GM19468 (cell line): ENCODE data around the gene IGLL5.
A peak's percentile ranks its signal among the peaks of the same experiment; 100 is the strongest.

Experiments
- ATAC-seq: cut with Tn5 transposase; IDR thresholded peaks from one replicate; pipeline ENCODE4 v1.9.1; 2021; ENCODE audit warnings: mild to moderate bottlenecking, moderate library complexity, moderate number of reproducible peaks; ENCODE audit not compliant: unreplicated experiment; ENCODE audit errors: extremely low read depth

Gene IGLL5

GRCh38 chr22:22924369-22925145 is 36.9 kb downstream of the IGLL5 start:
- ATAC-seq: no peak

GRCh38 chr22:22925146-22925804 is 37.7 kb downstream of the IGLL5 start:
- ATAC-seq: no peak

DNA sequence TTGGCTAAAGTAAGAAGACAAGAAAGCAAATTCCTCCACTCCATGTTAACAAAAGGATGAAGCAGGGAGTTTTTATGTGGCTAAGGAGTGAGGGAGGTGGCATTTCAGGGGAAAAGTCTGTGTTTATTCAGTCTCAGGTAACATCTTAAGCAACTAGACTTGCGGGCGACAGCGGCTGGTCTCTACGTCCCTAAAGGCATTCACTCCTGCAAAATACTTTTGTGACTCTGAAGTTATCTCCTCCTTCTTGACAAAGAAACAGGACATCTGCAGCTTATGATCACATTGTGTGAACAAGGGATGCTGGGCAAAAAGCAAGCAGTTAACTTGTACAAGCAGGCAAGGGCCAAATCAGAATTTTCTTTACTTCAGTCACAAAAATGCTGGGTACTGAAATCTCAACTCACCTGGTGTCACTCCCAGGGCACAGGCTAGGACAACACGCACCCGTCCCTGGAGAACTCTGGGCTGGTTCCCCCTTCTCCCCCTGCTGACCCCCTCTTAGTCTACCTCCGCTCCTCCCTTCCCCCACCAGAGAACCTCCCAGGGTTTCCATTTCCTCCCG is 38.3 kb downstream of the IGLL5 start:
- ATAC-seq: no peak

- ATAC-seq: no peak
These were observed 39.0 kb downstream of the IGLL5 start for GRCh38 chr22:22926370-22927195.

DNA sequence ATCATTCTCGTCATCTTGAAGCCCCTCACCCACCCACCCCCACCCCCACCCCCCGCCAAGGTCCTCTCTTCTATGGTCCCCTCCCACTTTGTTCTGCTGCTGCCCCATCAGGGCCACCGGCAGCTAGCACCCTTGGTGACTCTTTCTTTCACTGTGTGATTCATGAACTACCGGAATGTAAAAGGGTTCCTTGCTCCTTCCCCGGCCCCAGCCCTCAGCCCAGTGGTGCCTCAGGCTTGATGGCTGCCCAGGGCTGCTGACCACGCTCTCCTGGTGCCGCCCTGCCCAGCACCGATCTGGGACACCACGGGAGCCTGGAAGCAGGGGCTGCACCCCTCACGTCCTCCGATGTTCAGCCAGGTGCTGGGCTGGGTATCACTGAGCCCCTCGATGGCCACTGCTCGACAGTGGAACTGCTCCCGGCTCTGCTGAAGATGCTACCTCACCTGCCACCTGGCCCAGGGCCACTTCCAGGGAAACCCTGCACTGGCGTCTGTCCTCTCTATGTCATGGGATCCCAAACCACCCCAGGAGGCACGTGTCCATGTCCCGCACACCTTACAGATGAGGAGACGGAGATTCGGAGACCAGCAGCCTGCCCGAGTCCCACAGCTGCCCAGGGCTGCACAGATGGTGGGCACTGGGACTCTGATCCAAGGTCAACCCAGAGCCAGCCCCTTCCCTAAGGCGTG is 39.7 kb downstream of the IGLL5 start:
- ATAC-seq: no peak

DNA sequence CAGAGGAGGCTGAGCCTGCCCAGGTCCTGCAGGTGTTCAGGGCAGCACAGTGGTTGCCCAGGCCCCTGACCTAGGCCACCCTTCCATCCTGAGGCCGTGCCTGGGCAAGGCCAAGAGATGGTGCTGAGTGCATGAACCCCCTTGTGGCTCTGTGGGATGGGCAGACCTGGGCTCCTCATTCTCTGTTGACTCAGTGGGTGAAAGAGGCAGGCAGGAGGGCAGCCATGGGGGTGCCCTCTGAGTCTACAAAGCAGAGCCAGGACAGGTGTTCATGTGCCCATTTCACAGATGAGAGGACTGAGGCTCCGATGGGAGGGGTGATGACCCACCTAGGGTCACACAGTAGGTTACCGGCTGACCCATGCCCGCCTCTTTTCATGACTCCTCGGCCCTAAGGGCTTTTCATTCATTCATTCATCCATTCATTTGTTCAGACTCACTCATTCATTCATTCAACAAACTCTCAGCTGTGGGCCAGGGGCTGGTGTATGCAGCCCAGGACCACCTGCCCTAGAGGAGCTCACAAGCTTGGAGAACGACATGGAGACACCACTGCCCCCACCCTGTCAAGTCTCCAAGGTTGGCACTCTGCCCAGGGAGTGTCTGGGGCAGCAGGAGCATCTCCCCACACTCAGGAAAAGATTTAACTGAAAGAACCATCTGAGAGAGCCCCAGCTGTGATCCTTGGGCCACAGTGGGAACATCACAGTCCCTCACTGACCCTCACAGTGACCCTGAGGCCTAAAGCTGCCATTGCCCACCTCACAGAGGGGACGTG is 40.5 kb downstream of the IGLL5 start:
- ATAC-seq: no peak

DNA sequence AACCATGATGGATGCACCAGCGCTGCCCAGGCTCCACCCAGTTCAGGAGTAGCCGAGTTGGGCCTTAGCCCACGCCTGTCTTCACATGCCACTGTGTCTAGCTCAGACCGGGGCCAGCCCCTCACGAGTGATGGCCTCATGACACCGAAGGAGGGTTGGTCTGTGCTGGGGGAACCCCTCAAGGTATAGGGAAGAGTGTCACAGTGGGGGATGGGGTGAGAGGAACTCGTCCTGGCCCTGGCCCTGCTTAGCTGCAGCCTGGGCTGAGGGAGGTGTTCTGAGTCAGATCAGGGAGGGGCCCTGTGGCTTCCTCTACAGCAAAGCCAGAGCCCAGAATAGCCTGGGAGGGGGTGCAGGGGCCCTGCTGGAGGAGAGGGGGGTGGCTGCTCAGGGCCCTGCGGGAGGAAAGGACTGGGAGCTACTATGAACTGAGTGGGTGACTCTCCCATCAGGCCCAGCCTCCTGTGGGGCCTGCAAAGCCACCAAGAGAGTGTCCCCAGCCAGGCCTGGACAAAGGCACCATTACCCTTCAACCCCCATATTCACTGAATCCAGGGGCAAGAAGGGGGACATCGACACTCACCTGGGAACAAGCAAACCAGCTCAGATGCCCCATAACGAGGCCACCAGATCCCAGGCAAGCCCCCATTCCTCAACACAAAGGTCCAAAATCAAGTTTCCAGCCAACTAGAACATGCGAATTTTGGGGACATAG is 41.2 kb downstream of the IGLL5 start:
- ATAC-seq: peak; percentile 63

DNA sequence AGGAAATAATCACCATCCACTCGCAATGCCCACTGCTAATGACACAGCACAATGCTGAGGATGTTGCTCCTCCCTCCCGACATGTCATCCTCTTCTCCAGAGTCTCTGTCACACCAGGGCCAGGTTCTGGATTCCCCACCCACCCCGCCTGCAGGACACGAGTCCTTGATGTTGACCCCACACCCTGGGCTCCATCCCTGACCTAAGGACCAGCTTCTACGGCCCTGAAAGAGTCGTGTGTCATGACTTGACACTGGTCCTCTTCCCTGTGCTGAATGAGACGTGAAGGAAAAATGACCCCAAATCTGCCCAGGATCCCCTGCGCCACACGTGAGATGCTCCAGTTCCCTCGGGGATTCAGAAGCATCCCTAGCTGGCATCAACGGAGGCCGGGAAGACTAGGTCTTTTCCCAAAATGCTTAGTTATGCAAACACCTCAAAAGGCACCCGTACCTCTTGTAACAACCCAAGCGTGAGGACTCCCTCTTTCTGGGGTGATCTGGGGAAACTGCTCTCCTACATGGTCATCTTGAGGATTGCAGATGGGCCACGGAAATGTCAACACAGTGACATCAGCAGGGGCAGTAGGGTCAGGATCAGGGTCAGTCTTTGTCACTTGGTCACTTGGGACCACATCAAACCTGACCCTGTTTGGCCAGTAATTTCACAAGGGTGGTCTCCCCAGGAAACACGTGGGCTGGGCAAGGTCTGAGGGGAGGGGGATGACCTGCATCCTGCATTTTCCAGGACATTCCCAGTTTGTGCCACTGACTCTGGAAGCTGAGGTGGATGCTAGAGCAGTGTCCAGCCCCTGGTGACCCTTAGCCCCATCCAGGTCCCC is 42.0 kb downstream of the IGLL5 start:
- ATAC-seq: no peak

GRCh38 chr22:22930222-22930497 is 42.5 kb downstream of the IGLL5 start:
- no peak for ATAC-seq

- no peak for ATAC-seq
These were observed 43.2 kb downstream of the IGLL5 start for GRCh38 chr22:22930571-22931556.

DNA sequence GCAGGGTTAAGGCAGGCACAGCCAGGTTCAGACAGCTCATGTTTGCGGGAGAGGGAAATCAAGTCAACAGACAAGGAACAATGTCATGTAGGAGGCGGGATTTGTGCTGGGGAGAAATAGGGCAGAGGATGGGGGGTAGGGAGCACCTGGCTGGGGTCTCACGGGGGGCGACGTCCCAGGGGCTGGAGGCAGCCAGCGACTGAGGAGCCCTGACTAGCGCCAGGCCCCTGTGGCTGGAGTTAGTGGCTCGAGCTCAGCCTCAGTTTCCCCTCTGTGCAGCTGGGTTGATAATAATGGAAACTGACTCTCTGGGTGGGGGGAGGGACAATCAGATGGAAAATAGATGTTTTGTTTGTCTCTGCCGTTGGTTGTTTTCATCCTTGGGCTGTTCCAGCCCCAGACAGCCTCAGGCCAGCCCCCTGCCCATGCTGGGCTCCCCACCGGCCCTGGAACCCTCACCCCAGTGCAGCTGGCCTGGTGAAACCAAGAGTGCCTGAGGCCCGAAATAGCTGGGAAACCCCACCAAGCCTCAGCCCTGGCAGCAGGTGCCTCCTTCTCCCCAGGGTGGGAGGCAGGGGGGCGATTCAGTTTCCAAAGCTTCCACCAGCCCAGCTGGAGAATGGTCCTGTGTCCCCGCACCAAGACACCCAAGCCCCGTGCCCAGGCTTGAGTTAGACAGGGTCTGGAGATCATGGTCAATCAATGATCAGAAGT is 44.1 kb downstream of the IGLL5 start:
- ATAC-seq: no peak

GRCh38 chr22:22932512-22932941 is 44.9 kb downstream of the IGLL5 start:
- no peak for ATAC-seq

GRCh38 chr22:22933100-22933806 is 45.6 kb downstream of the IGLL5 start:
- ATAC-seq: no peak

GRCh38 chr22:22933807-22934542 is 46.4 kb downstream of the IGLL5 start:
- no peak for ATAC-seq

- no peak for ATAC-seq
These were observed 47.0 kb downstream of the IGLL5 start for GRCh38 chr22:22934543-22935055.
